H9 (cell line): Measurements from ENCODE around the gene CFAP54. TPM values are rescaled to one million over a fixed set of nuclear protein-coding genes. Genes with fewer than 3 reads are reported as not detected.

Experiments
- DNase-seq: peaks from one replicate; pipeline ENCODE4 v3.0.0-alpha.2; 2017
- H2AFZ ChIP-seq: one replicate; pipeline ENCODE4 v1.6.1; 2013; ENCODE audit warnings: mild to moderate bottlenecking, low read length, control low read depth, moderate library complexity
- H2AK5ac ChIP-seq: 2 replicates; pipeline ENCODE4 v1.6.1; 2013; ENCODE audit warnings: low read length, control low read depth, mixed read lengths; ENCODE audit not compliant: insufficient read length
- H2BK120ac ChIP-seq: one replicate; pipeline ENCODE4 v1.6.1; 2013; ENCODE audit warnings: low read depth, mild to moderate bottlenecking, low read length, control low read depth, inconsistent platforms; ENCODE audit not compliant: poor library complexity, severe bottlenecking
- H2BK12ac ChIP-seq: 2 replicates; pipeline ENCODE4 v1.6.1; 2013; ENCODE audit warnings: low read length, control low read depth, mixed read lengths, low read depth; ENCODE audit not compliant: insufficient read length
- H2BK15ac ChIP-seq: 2 replicates; pipeline ENCODE4 v1.6.1; 2013; ENCODE audit warnings: low read depth, low read length, control low read depth
- H2BK20ac ChIP-seq: one replicate; pipeline ENCODE4 v1.6.1; 2013; ENCODE audit warnings: low read depth, mild to moderate bottlenecking, low read length, control low read depth, inconsistent platforms; ENCODE audit not compliant: poor library complexity, severe bottlenecking
- H2BK5ac ChIP-seq: 2 replicates; pipeline ENCODE4 v1.6.1; 2013; ENCODE audit warnings: low read length, control low read depth, mixed read lengths; ENCODE audit not compliant: insufficient read length
- H3K14ac ChIP-seq: 2 replicates; pipeline ENCODE4 v1.6.1; 2013; ENCODE audit warnings: low read length, control low read depth; ENCODE audit not compliant: insufficient read depth
- H3K18ac ChIP-seq: 2 replicates; pipeline ENCODE4 v1.6.1; 2013; ENCODE audit warnings: low read depth, mild to moderate bottlenecking, mixed read lengths, low read length, control low read depth; ENCODE audit not compliant: insufficient read length
- H3K23ac ChIP-seq: 2 replicates; pipeline ENCODE4 v1.6.1; 2013; ENCODE audit warnings: low read length, control low read depth, mixed read lengths, low read depth; ENCODE audit not compliant: insufficient read length
- H3K23me2 ChIP-seq: 2 replicates; pipeline ENCODE4 v1.6.1; 2013; ENCODE audit warnings: low read depth, mild to moderate bottlenecking, mixed read lengths, low read length, control low read depth; ENCODE audit not compliant: insufficient read length, poor library complexity, severe bottlenecking
- H3K27ac ChIP-seq: 2 replicates; pipeline ENCODE4 v1.5.1; 2013; ENCODE audit warnings: low read length, control low read depth, mixed read lengths, low read depth; ENCODE audit not compliant: insufficient read length
- H3K27me3 ChIP-seq: 2 replicates; pipeline ENCODE4 v1.6.1; 2013; ENCODE audit warnings: low read length, control low read depth, inconsistent platforms; ENCODE audit not compliant: insufficient read depth
- H3K4ac ChIP-seq: 2 replicates; pipeline ENCODE4 v1.6.1; 2013; ENCODE audit warnings: low read depth, mild to moderate bottlenecking, control low read depth, inconsistent platforms, low read length, moderate library complexity
- H3K4me1 ChIP-seq: 2 replicates; pipeline ENCODE4 v1.6.1; 2013; ENCODE audit warnings: low read length, control low read depth, inconsistent platforms; ENCODE audit not compliant: insufficient read depth
- H3K4me2 ChIP-seq: 2 replicates; pipeline ENCODE4 v1.6.1; 2013; ENCODE audit warnings: low read length, control low read depth, mixed read lengths; ENCODE audit not compliant: insufficient read length, insufficient read depth
- H3K56ac ChIP-seq: 2 replicates; pipeline ENCODE4 v1.6.1; 2013; ENCODE audit warnings: low read depth, mild to moderate bottlenecking, mixed read lengths, low read length, control low read depth; ENCODE audit not compliant: insufficient read length
- H3K79me1 ChIP-seq: 2 replicates; pipeline ENCODE4 v1.6.1; 2013; ENCODE audit warnings: low read depth, mild to moderate bottlenecking, moderate library complexity, low read length, control low read depth, inconsistent platforms; ENCODE audit not compliant: insufficient read depth, poor library complexity, severe bottlenecking
- H3K79me2 ChIP-seq: 2 replicates; pipeline ENCODE4 v1.6.1; 2013; ENCODE audit warnings: low read length, control low read depth, inconsistent platforms; ENCODE audit not compliant: insufficient read depth
- H3K9ac ChIP-seq: 2 replicates; pipeline ENCODE4 v1.6.1; 2013; ENCODE audit warnings: low read length, control low read depth, mixed read lengths; ENCODE audit not compliant: insufficient read length; ENCODE audit errors: extremely low read depth
- H3K9me3 ChIP-seq: one replicate; pipeline ENCODE4 v1.6.1; 2013; ENCODE audit warnings: low read depth, low read length, inconsistent platforms; ENCODE audit not compliant: control insufficient read depth
- H3T11ph ChIP-seq: one replicate; pipeline ENCODE4 v1.6.1; 2013; ENCODE audit warnings: mild to moderate bottlenecking, low read length, control low read depth, inconsistent platforms
- H4K20me1 ChIP-seq: one replicate; pipeline ENCODE4 v1.6.1; 2013; ENCODE audit not compliant: control insufficient read depth, insufficient read length, insufficient read depth
- H4K5ac ChIP-seq: 2 replicates; pipeline ENCODE4 v1.6.1; 2013; ENCODE audit warnings: low read depth, mild to moderate bottlenecking, mixed read lengths, low read length, control low read depth; ENCODE audit not compliant: insufficient read length
- H4K8ac ChIP-seq: replicated peaks from 2 replicates; pipeline ENCODE4 v1.6.1; 2013; ENCODE audit warnings: low read length, control low read depth, mixed read lengths, low read depth; ENCODE audit not compliant: insufficient read length
- H4K91ac ChIP-seq: 2 replicates; pipeline ENCODE4 v1.6.1; 2013; ENCODE audit warnings: low read depth, mild to moderate bottlenecking, moderate library complexity, mixed read lengths, low read length, control low read depth; ENCODE audit not compliant: insufficient read length
- H3K27ac Mint-ChIP-seq, 3 experiments: 2 replicates in 2 of 3; 3 replicates in 1 of 3; pipeline ENCODE4 v1.8.0; 2020 to 2021; ENCODE audit warnings: mixed read lengths in 3 of 3, mild to moderate bottlenecking in 1 of 3, moderate library complexity in 1 of 3
- H3K27me3 Mint-ChIP-seq: 2 replicates; pipeline ENCODE4 v1.8.0; 2021; ENCODE audit warnings: low read depth, mild to moderate bottlenecking, moderate library complexity, mixed read lengths
- H3K36me3 Mint-ChIP-seq, 3 experiments: 2 replicates in 2 of 3; 3 replicates in 1 of 3; pipeline ENCODE4 v1.8.0; 2020 to 2021; ENCODE audit warnings: low read depth in 3 of 3, mixed read lengths in 3 of 3; ENCODE audit not compliant: insufficient read depth in 1 of 3
- H3K4me1 Mint-ChIP-seq, 2 experiments: 2 replicates each; pipeline ENCODE4 v1.8.0; 2020; ENCODE audit warnings: mixed read lengths in 2 of 2
- H3K4me3 Mint-ChIP-seq, 2 experiments: 2 replicates in 1 of 2; 3 replicates in 1 of 2; pipeline ENCODE4 v1.8.0; 2020 to 2021; ENCODE audit warnings: mild to moderate bottlenecking in 2 of 2, mixed read lengths in 2 of 2, moderate library complexity in 1 of 2
- H3K9me3 Mint-ChIP-seq, 2 experiments: 2 replicates in 1 of 2; 3 replicates in 1 of 2; pipeline ENCODE4 v1.8.0; 2020; ENCODE audit warnings: mild to moderate bottlenecking in 2 of 2, mixed read lengths in 2 of 2, moderate library complexity in 1 of 2
- CTCF ChIP-seq: fragments of 200-600 bp; sonication (generic); conservative IDR thresholded peaks from 3 replicates; pipeline ENCODE4 v1.8.0; 2021; ENCODE audit warnings: antibody characterized with exemption, mild to moderate bottlenecking
- WGBS: extraction: QIAGEN DNeasy Blood & Tissue Kit; methylation state at CpG from one replicate; pipeline ENCODE4 v1.1.7; 2013; ENCODE audit warnings: missing lambda C conversion rate, low lambda C conversion rate, mixed read lengths; ENCODE audit not compliant: insufficient read length; ENCODE audit errors: extremely low coverage; 5-methylcytosine and 5-hydroxymethylcytosine counted together
- total RNA-seq: library from RNA; stranded (reverse); gene quantifications from 2 replicates; pipeline ENCODE4 v1.2.1, GENCODE V29; 2021

CFAP54 gene
- total RNA-seq, 1 experiment from 2014 or later = 0.24 TPM

DNA sequence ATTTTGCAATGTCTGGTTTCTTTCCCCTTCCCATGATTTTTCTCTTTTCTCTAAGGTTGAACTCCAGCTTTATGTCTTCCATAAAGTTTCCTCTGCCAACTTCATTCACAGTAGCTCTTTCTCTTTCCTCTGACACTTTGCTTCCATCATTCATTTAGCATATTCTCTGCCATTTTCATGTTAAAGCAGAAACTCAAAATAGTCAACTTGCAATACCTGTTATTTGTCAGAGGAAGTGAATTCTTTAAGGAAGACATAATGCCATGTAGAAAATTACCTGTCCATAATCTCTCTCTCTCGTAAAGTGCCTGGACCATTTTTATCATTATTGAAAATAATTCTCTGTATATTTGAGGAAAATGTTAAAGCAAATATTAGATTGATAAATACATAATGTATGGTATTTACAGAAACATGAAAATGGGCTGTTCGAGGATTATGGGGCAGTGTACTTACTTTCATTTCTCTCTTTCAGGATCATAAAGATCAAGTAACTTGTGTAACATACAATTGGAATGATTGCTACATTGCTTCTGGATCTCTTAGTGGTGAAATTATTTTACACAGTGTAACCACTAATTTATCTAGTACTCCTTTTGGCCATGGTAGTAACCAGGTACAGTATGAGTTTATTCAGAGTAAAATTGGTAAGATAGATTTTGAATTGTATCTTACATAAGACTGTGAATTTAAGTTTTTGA is 430.3 kb downstream of the CFAP54 start:
- H3K27ac ChIP-seq = no peak overlapping the region
- H3K9ac ChIP-seq = no peak overlapping the region
- no peak overlapping the region for H2BK12ac ChIP-seq
- no peak overlapping the region for H3K4ac ChIP-seq
- H3K23me2 ChIP-seq = no peaks in the 10 kb centered on the region
- TF ChIP-seq CTCF = no peak
- H4K5ac ChIP-seq = no peak overlapping the region
- Mint-ChIP-seq H3K27me3 (no peaks in the 10 kb centered on the region), H3K4me1 (peaks cover 10 to 12% of the 10 kb centered on the region in 2 experiments), H3K36me3 (peaks cover 13 to 29% (median 14%) of the 10 kb centered on the region in 3 experiments), H3K4me3 (no peak overlapping the region), H3K9me3 (peaks cover 0 to 3% of the 10 kb centered on the region in 2 experiments; a peak in 1 of 5 replicates), H3K27ac (peak overlapping the region in 2 of 3 experiments; percentile 20 to 53; a peak in 5 of 7 replicates)
- H3K79me2 ChIP-seq = no peaks in the 10 kb centered on the region
- no peak overlapping the region for H2BK120ac ChIP-seq
- H2BK20ac ChIP-seq = no peak overlapping the region
- no peaks in the 10 kb centered on the region for H3K9me3 ChIP-seq
- H4K91ac ChIP-seq = no peak overlapping the region
- H2AK5ac ChIP-seq = no peak overlapping the region
- H4K20me1 ChIP-seq = no peaks in the 10 kb centered on the region
- H3K27me3 ChIP-seq = no peaks in the 10 kb centered on the region
- H3K14ac ChIP-seq = no peak overlapping the region
- no peak overlapping the region for H3K18ac ChIP-seq
- no peaks in the 10 kb centered on the region for H3K79me1 ChIP-seq
- no peaks in the 10 kb centered on the region for H3K4me1 ChIP-seq
- H4K8ac ChIP-seq = no peak overlapping the region
- no peak for DNase-seq
- H3K56ac ChIP-seq = no peak overlapping the region
- H3K23ac ChIP-seq = no peak overlapping the region
- WGBS = no CpG with 5 or more reads among the region's 2 CpGs
- H2BK15ac ChIP-seq = no peak overlapping the region
- no peak overlapping the region for H2AFZ ChIP-seq
- H3K4me2 ChIP-seq = no peak overlapping the region
- no peak overlapping the region for H2BK5ac ChIP-seq
- no peak overlapping the region for H3T11ph ChIP-seq

Other genes starting within 250 kb of the CFAP54 start
- 27.4 and 28.8 TPM in 2 replicates for gene CDK17, start 89.1 kb upstream of the CFAP54 start, total RNA-seq